CD4-positive, alpha-beta T cell (primary cell): Measurements from ENCODE around the gene LMX1B. TPM values are rescaled to one million over a fixed set of nuclear protein-coding genes. Genes with fewer than 3 reads are reported as not detected.

Experiments
- ATAC-seq: fragments of 200-7000 bp; cut with Tn5 transposase; one replicate; pipeline ENCODE4 v1.10.0; 2022; ENCODE audit warnings: mild to moderate bottlenecking; ENCODE audit not compliant: poor library complexity
- CTCF ChIA-PET: fragments of 350-600 bp; sonication (Branson Sonifier 250); formaldehyde crosslinking; loops from one replicate; lab custom pipeline; 2021; ENCODE audit warnings: antibody characterized with exemption, inconsistent platforms; lab: Charles Lee
- POLR2A ChIA-PET: fragments of 350-600 bp; sonication (Branson Sonifier 250); formaldehyde crosslinking; loops from one replicate; lab custom pipeline; 2021; ENCODE audit warnings: antibody characterized with exemption, inconsistent platforms; lab: Charles Lee
- DNase-seq, 14 experiments: peaks; one replicate each; pipeline ENCODE4 v3.0.0-alpha.2; 2013 to 2020; ENCODE audit warnings: mixed read lengths in 2 of 14
- H3K27ac ChIP-seq, 2 donors: one replicate each; pipeline versions ENCODE4 v1.5.1 to v1.7.0; 2013; ENCODE audit warnings: low read length in 2 of 2, low read depth in 1 of 2, mild to moderate bottlenecking in 1 of 2
- H3K27me3 ChIP-seq, 2 experiments: 1 replicate in 1 of 2; 2 replicates in 1 of 2; pipeline versions ENCODE4 v1.6.1 to v1.7.0; 2013; ENCODE audit warnings: low read length in 2 of 2, control low read depth in 1 of 2, mild to moderate bottlenecking in 1 of 2, moderate library complexity in 1 of 2; ENCODE audit not compliant: insufficient read depth in 2 of 2, control insufficient read depth in 1 of 2
- H3K36me3 ChIP-seq: one replicate; pipeline ENCODE4 v1.6.1; 2013; ENCODE audit warnings: low read length, control low read depth; ENCODE audit not compliant: insufficient read depth
- H3K4me1 ChIP-seq: one replicate; pipeline ENCODE4 v1.6.1; 2013; ENCODE audit warnings: low read length, control low read depth; ENCODE audit not compliant: insufficient read depth
- H3K4me3 ChIP-seq: one replicate; pipeline ENCODE4 v1.5.1; 2013; ENCODE audit warnings: mild to moderate bottlenecking, low read length, moderate library complexity
- H3K9me3 ChIP-seq, 2 experiments: 1 replicate in 1 of 2; 2 replicates in 1 of 2; pipeline versions ENCODE4 v1.6.1 to v1.7.0; 2013; ENCODE audit warnings: low read length in 2 of 2, mild to moderate bottlenecking in 2 of 2, control low read depth in 1 of 2, moderate library complexity in 1 of 2; ENCODE audit not compliant: control insufficient read depth in 1 of 2, insufficient read depth in 1 of 2
- H3K27ac Mint-ChIP-seq: one replicate; pipeline ENCODE4 v1.8.0; 2020; ENCODE audit warnings: mixed read lengths
- H3K27me3 Mint-ChIP-seq: one replicate; pipeline ENCODE4 v1.8.0; 2021; ENCODE audit warnings: mixed read lengths
- H3K36me3 Mint-ChIP-seq: one replicate; pipeline ENCODE4 v1.8.0; 2021; ENCODE audit warnings: low read depth, mixed read lengths
- H3K4me1 Mint-ChIP-seq: one replicate; pipeline ENCODE4 v1.8.0; 2021; ENCODE audit warnings: low read depth, mixed read lengths
- H3K4me3 Mint-ChIP-seq: one replicate; pipeline ENCODE4 v1.8.0; 2020; ENCODE audit warnings: mild to moderate bottlenecking, mixed read lengths
- H3K9me3 Mint-ChIP-seq: one replicate; pipeline ENCODE4 v1.8.0; 2020; ENCODE audit warnings: mixed read lengths
- CTCF ChIP-seq: fragments of 200-600 bp; IDR thresholded peaks from one replicate; pipeline ENCODE4 v1.8.0; 2022; ENCODE audit warnings: antibody characterized with exemption, mild to moderate bottlenecking
- intact Hi-C, 2 experiments: fragments of 100-400 bp; cut with DNase I in 1 of 2; cut with micrococcal nuclease in 1 of 2; formaldehyde crosslinking; loops; one replicate each; pipeline versions ENCODE4 v1.15.1 to v1.9.0; 2023 to 2025; cut with DNase I, micrococcal nuclease
- total RNA-seq, 174 experiments: library from RNA in 2 of 174; stranded (reverse) in 2 of 174; gene quantifications; one replicate each; pipeline ENCODE4 v1.2.3 and lab custom pipeline; 2021 to 2026

The LMX1B gene
- total RNA-seq, 2 experiments from 2014 or later: not detected

GRCh38 chr9:126635661-126636439 is 22.1 kb downstream of the LMX1B start:
- Mint-ChIP-seq H3K4me1 (no peaks in the 10 kb centered on the region), H3K4me3 (no peak overlapping the region), H3K27ac (no peak overlapping the region), H3K27me3 (peaks cover 75% of the 10 kb centered on the region), H3K9me3 (no peaks in the 10 kb centered on the region), H3K36me3 (no peaks in the 10 kb centered on the region)
- ATAC-seq (no peak), DNase-seq (peak in 1 of 14 experiments; percentile 9)
- Histone ChIP-seq H3K4me3 (no peak overlapping the region), H3K36me3 (no peaks in the 10 kb centered on the region), H3K9me3 (peaks cover 0 to 27% of the 10 kb centered on the region in 2 experiments), H3K27ac (no peak overlapping the region), H3K27me3 (peaks cover 31 to 65% of the 10 kb centered on the region in 2 experiments), H3K4me1 (peaks cover 8% of the 10 kb centered on the region)
- no peak for TF ChIP-seq CTCF
- POLR2A ChIA-PET: no interaction called here
- CTCF ChIA-PET: no interaction called here
- intact Hi-C loops: no loop called here

GRCh38 chr9:126636983-126637798 is 23.5 kb downstream of the LMX1B start:
- Mint-ChIP-seq H3K36me3 (no peaks in the 10 kb centered on the region), H3K27ac (no peak overlapping the region), H3K4me3 (no peak overlapping the region), H3K9me3 (no peaks in the 10 kb centered on the region), H3K4me1 (no peaks in the 10 kb centered on the region), H3K27me3 (peaks cover 76% of the 10 kb centered on the region)
- DNase-seq: peak in 5 of 14 experiments; percentile 5 to 81 (median 55)
- Histone ChIP-seq H3K36me3 (no peaks in the 10 kb centered on the region), H3K4me3 (no peak overlapping the region), H3K27ac (no peak overlapping the region), H3K27me3 (peaks cover 23 to 66% of the 10 kb centered on the region in 2 experiments), H3K4me1 (peaks cover 8% of the 10 kb centered on the region), H3K9me3 (peaks cover 0 to 25% of the 10 kb centered on the region in 2 experiments)
- intact Hi-C loops: no loop called here
- ChIA-PET POLR2A (no interaction called here), CTCF (no interaction called here)
- TF ChIP-seq CTCF: no peak
- peak; percentile 57 for ATAC-seq

- Mint-ChIP-seq H3K27me3 (peaks cover 74% of the 10 kb centered on the region), H3K36me3 (no peaks in the 10 kb centered on the region), H3K4me3 (no peak overlapping the region), H3K9me3 (no peaks in the 10 kb centered on the region), H3K27ac (no peak overlapping the region), H3K4me1 (no peaks in the 10 kb centered on the region)
- peaks cover 8% of the 10 kb centered on the region for H3K4me1 ChIP-seq
- H3K4me3 ChIP-seq: no peak overlapping the region
- DNase-seq: no peak
- intact Hi-C loops: no loop called here
- no peak for TF ChIP-seq CTCF
- ATAC-seq: no peak
- CTCF ChIA-PET: no interaction called here
- H3K27ac ChIP-seq: no peak overlapping the region
- POLR2A ChIA-PET: no interaction called here
- H3K36me3 ChIP-seq: no peaks in the 10 kb centered on the region
- H3K27me3 ChIP-seq: peaks cover 34 to 68% of the 10 kb centered on the region in 2 experiments
- H3K9me3 ChIP-seq: peaks cover 0 to 24% of the 10 kb centered on the region in 2 experiments
Observed at GRCh38 chr9:126638571-126639132, 24.9 kb downstream of the LMX1B start.
